H9 (cell line): ENCODE results near the gene FYN. TPM values are rescaled to one million over a fixed set of nuclear protein-coding genes. Genes with fewer than 3 reads are reported as not detected.

Source experiments
- DNase-seq: peaks from one replicate; pipeline ENCODE4 v3.0.0-alpha.2; 2017
- H2AFZ ChIP-seq: one replicate; pipeline ENCODE4 v1.6.1; 2013; ENCODE audit warnings: mild to moderate bottlenecking, low read length, control low read depth, moderate library complexity
- H2AK5ac ChIP-seq: 2 replicates; pipeline ENCODE4 v1.6.1; 2013; ENCODE audit warnings: low read length, control low read depth, mixed read lengths; ENCODE audit not compliant: insufficient read length
- H2BK120ac ChIP-seq: one replicate; pipeline ENCODE4 v1.6.1; 2013; ENCODE audit warnings: low read depth, mild to moderate bottlenecking, low read length, control low read depth, inconsistent platforms; ENCODE audit not compliant: poor library complexity, severe bottlenecking
- H2BK12ac ChIP-seq: 2 replicates; pipeline ENCODE4 v1.6.1; 2013; ENCODE audit warnings: low read length, control low read depth, mixed read lengths, low read depth; ENCODE audit not compliant: insufficient read length
- H2BK15ac ChIP-seq: 2 replicates; pipeline ENCODE4 v1.6.1; 2013; ENCODE audit warnings: low read depth, low read length, control low read depth
- H2BK20ac ChIP-seq: one replicate; pipeline ENCODE4 v1.6.1; 2013; ENCODE audit warnings: low read depth, mild to moderate bottlenecking, low read length, control low read depth, inconsistent platforms; ENCODE audit not compliant: poor library complexity, severe bottlenecking
- H2BK5ac ChIP-seq: 2 replicates; pipeline ENCODE4 v1.6.1; 2013; ENCODE audit warnings: low read length, control low read depth, mixed read lengths; ENCODE audit not compliant: insufficient read length
- H3K14ac ChIP-seq: 2 replicates; pipeline ENCODE4 v1.6.1; 2013; ENCODE audit warnings: low read length, control low read depth; ENCODE audit not compliant: insufficient read depth
- H3K18ac ChIP-seq: 2 replicates; pipeline ENCODE4 v1.6.1; 2013; ENCODE audit warnings: low read depth, mild to moderate bottlenecking, mixed read lengths, low read length, control low read depth; ENCODE audit not compliant: insufficient read length
- H3K23ac ChIP-seq: 2 replicates; pipeline ENCODE4 v1.6.1; 2013; ENCODE audit warnings: low read length, control low read depth, mixed read lengths, low read depth; ENCODE audit not compliant: insufficient read length
- H3K23me2 ChIP-seq: 2 replicates; pipeline ENCODE4 v1.6.1; 2013; ENCODE audit warnings: low read depth, mild to moderate bottlenecking, mixed read lengths, low read length, control low read depth; ENCODE audit not compliant: insufficient read length, poor library complexity, severe bottlenecking
- H3K27ac ChIP-seq: 2 replicates; pipeline ENCODE4 v1.5.1; 2013; ENCODE audit warnings: low read length, control low read depth, mixed read lengths, low read depth; ENCODE audit not compliant: insufficient read length
- H3K27me3 ChIP-seq: 2 replicates; pipeline ENCODE4 v1.6.1; 2013; ENCODE audit warnings: low read length, control low read depth, inconsistent platforms; ENCODE audit not compliant: insufficient read depth
- H3K4ac ChIP-seq: 2 replicates; pipeline ENCODE4 v1.6.1; 2013; ENCODE audit warnings: low read depth, mild to moderate bottlenecking, control low read depth, inconsistent platforms, low read length, moderate library complexity
- H3K4me1 ChIP-seq: 2 replicates; pipeline ENCODE4 v1.6.1; 2013; ENCODE audit warnings: low read length, control low read depth, inconsistent platforms; ENCODE audit not compliant: insufficient read depth
- H3K4me2 ChIP-seq: 2 replicates; pipeline ENCODE4 v1.6.1; 2013; ENCODE audit warnings: low read length, control low read depth, mixed read lengths; ENCODE audit not compliant: insufficient read length, insufficient read depth
- H3K56ac ChIP-seq: 2 replicates; pipeline ENCODE4 v1.6.1; 2013; ENCODE audit warnings: low read depth, mild to moderate bottlenecking, mixed read lengths, low read length, control low read depth; ENCODE audit not compliant: insufficient read length
- H3K79me1 ChIP-seq: 2 replicates; pipeline ENCODE4 v1.6.1; 2013; ENCODE audit warnings: low read depth, mild to moderate bottlenecking, moderate library complexity, low read length, control low read depth, inconsistent platforms; ENCODE audit not compliant: insufficient read depth, poor library complexity, severe bottlenecking
- H3K79me2 ChIP-seq: 2 replicates; pipeline ENCODE4 v1.6.1; 2013; ENCODE audit warnings: low read length, control low read depth, inconsistent platforms; ENCODE audit not compliant: insufficient read depth
- H3K9ac ChIP-seq: 2 replicates; pipeline ENCODE4 v1.6.1; 2013; ENCODE audit warnings: low read length, control low read depth, mixed read lengths; ENCODE audit not compliant: insufficient read length; ENCODE audit errors: extremely low read depth
- H3K9me3 ChIP-seq: one replicate; pipeline ENCODE4 v1.6.1; 2013; ENCODE audit warnings: low read depth, low read length, inconsistent platforms; ENCODE audit not compliant: control insufficient read depth
- H3T11ph ChIP-seq: one replicate; pipeline ENCODE4 v1.6.1; 2013; ENCODE audit warnings: mild to moderate bottlenecking, low read length, control low read depth, inconsistent platforms
- H4K20me1 ChIP-seq: one replicate; pipeline ENCODE4 v1.6.1; 2013; ENCODE audit not compliant: control insufficient read depth, insufficient read length, insufficient read depth
- H4K5ac ChIP-seq: 2 replicates; pipeline ENCODE4 v1.6.1; 2013; ENCODE audit warnings: low read depth, mild to moderate bottlenecking, mixed read lengths, low read length, control low read depth; ENCODE audit not compliant: insufficient read length
- H4K8ac ChIP-seq: replicated peaks from 2 replicates; pipeline ENCODE4 v1.6.1; 2013; ENCODE audit warnings: low read length, control low read depth, mixed read lengths, low read depth; ENCODE audit not compliant: insufficient read length
- H4K91ac ChIP-seq: 2 replicates; pipeline ENCODE4 v1.6.1; 2013; ENCODE audit warnings: low read depth, mild to moderate bottlenecking, moderate library complexity, mixed read lengths, low read length, control low read depth; ENCODE audit not compliant: insufficient read length
- H3K27ac Mint-ChIP-seq, 3 experiments: 2 replicates in 2 of 3; 3 replicates in 1 of 3; pipeline ENCODE4 v1.8.0; 2020 to 2021; ENCODE audit warnings: mixed read lengths in 3 of 3, mild to moderate bottlenecking in 1 of 3, moderate library complexity in 1 of 3
- H3K27me3 Mint-ChIP-seq: 2 replicates; pipeline ENCODE4 v1.8.0; 2021; ENCODE audit warnings: low read depth, mild to moderate bottlenecking, moderate library complexity, mixed read lengths
- H3K36me3 Mint-ChIP-seq, 3 experiments: 2 replicates in 2 of 3; 3 replicates in 1 of 3; pipeline ENCODE4 v1.8.0; 2020 to 2021; ENCODE audit warnings: low read depth in 3 of 3, mixed read lengths in 3 of 3; ENCODE audit not compliant: insufficient read depth in 1 of 3
- H3K4me1 Mint-ChIP-seq, 2 experiments: 2 replicates each; pipeline ENCODE4 v1.8.0; 2020; ENCODE audit warnings: mixed read lengths in 2 of 2
- H3K4me3 Mint-ChIP-seq, 2 experiments: 2 replicates in 1 of 2; 3 replicates in 1 of 2; pipeline ENCODE4 v1.8.0; 2020 to 2021; ENCODE audit warnings: mild to moderate bottlenecking in 2 of 2, mixed read lengths in 2 of 2, moderate library complexity in 1 of 2
- H3K9me3 Mint-ChIP-seq, 2 experiments: 2 replicates in 1 of 2; 3 replicates in 1 of 2; pipeline ENCODE4 v1.8.0; 2020; ENCODE audit warnings: mild to moderate bottlenecking in 2 of 2, mixed read lengths in 2 of 2, moderate library complexity in 1 of 2
- CTCF ChIP-seq: fragments of 200-600 bp; sonication (generic); conservative IDR thresholded peaks from 3 replicates; pipeline ENCODE4 v1.8.0; 2021; ENCODE audit warnings: antibody characterized with exemption, mild to moderate bottlenecking
- WGBS: extraction: QIAGEN DNeasy Blood & Tissue Kit; methylation state at CpG from one replicate; pipeline ENCODE4 v1.1.7; 2013; ENCODE audit warnings: missing lambda C conversion rate, low lambda C conversion rate, mixed read lengths; ENCODE audit not compliant: insufficient read length; ENCODE audit errors: extremely low coverage; 5-methylcytosine and 5-hydroxymethylcytosine counted together
- total RNA-seq: library from RNA; stranded (reverse); gene quantifications from 2 replicates; pipeline ENCODE4 v1.2.1, GENCODE V29; 2021

The FYN gene
- total RNA-seq, 1 experiment from 2014 or later = 64.8 TPM

- Histone ChIP-seq H3K79me2 (no peaks in the 10 kb centered on the region), H3K56ac (no peak overlapping the region), H3K27me3 (no peaks in the 10 kb centered on the region), H3K9ac (no peak overlapping the region), H3K23ac (no peak overlapping the region), H3T11ph (no peak overlapping the region), H3K79me1 (peaks cover 8% of the 10 kb centered on the region), H3K23me2 (no peaks in the 10 kb centered on the region), H3K4me2 (no peak overlapping the region), H2BK120ac (no peak overlapping the region), H3K9me3 (peaks cover 6% of the 10 kb centered on the region), H3K18ac (no peak overlapping the region), H2BK20ac (no peak overlapping the region), H3K27ac (no peak overlapping the region), H4K20me1 (no peaks in the 10 kb centered on the region), H2BK5ac (no peak overlapping the region), H3K4ac (no peak overlapping the region), H4K5ac (no peak overlapping the region), H3K4me1 (peaks cover 5% of the 10 kb centered on the region; the same call in 1 of the 2 replicates), H4K8ac (no peak overlapping the region), H2AK5ac (no peak overlapping the region), H4K91ac (no peak overlapping the region), H2BK15ac (no peak overlapping the region), H2AFZ (no peak overlapping the region), H2BK12ac (no peak overlapping the region), H3K14ac (no peak overlapping the region)
- TF ChIP-seq CTCF = peak; percentile 56
- Mint-ChIP-seq H3K36me3 (peaks cover 12 to 13% (median 13%) of the 10 kb centered on the region in 3 experiments), H3K27me3 (no peaks in the 10 kb centered on the region), H3K27ac (no peak overlapping the region), H3K4me1 (peaks cover 20 to 28% of the 10 kb centered on the region in 2 experiments), H3K9me3 (peaks cover 10 to 12% of the 10 kb centered on the region in 2 experiments), H3K4me3 (no peak overlapping the region)
- WGBS = no CpG with 5 or more reads among the region's 3 CpGs
- no peak for DNase-seq
Measured at GRCh38 chr6:111727802-111728201, 145.4 kb downstream of the FYN start.
